HG03097 (cell line): Measurements from ENCODE around the gene DGLUCY.
"Not testable (repeated sequence)": the region's sequence is repeated elsewhere in the genome, so short reads cannot be mapped to it uniquely, and the experiment has no call there.

Experiments
- ATAC-seq: cut with Tn5 transposase; IDR thresholded peaks from one replicate; pipeline ENCODE4 v1.9.1; 2021; ENCODE audit not compliant: unreplicated experiment, low FRiP score

Gene DGLUCY

GRCh38 chr14:91163316-91163715 lies 49.4 kb downstream of the DGLUCY start:
- ATAC-seq, result no peak

- ATAC-seq, result no peak
Measured at GRCh38 chr14:91164676-91165075, 50.8 kb downstream of the DGLUCY start.

GRCh38 chr14:91167380-91167770 lies 53.5 kb downstream of the DGLUCY start:
- ATAC-seq, result no peak

GRCh38 chr14:91169951-91170350 lies 56.1 kb downstream of the DGLUCY start:
- no peak for ATAC-seq

GRCh38 chr14:91170504-91171121 lies 56.7 kb downstream of the DGLUCY start:
- no peak for ATAC-seq

- no peak for ATAC-seq
Measured at GRCh38 chr14:91171291-91171690, 57.4 kb downstream of the DGLUCY start.

GRCh38 chr14:91173221-91173670 lies 59.4 kb downstream of the DGLUCY start:
- no peak for ATAC-seq

- no peak for ATAC-seq
Measured at GRCh38 chr14:91173904-91174303, 60.0 kb downstream of the DGLUCY start.

GRCh38 chr14:91175291-91176201 lies 61.7 kb downstream of the DGLUCY start:
- no peak for ATAC-seq

GRCh38 chr14:91177073-91178034 lies 63.5 kb downstream of the DGLUCY start:
- no peak for ATAC-seq

GRCh38 chr14:91180611-91181010 lies 66.7 kb downstream of the DGLUCY start:
- no peak for ATAC-seq

- ATAC-seq, result not testable (repeated sequence)
Measured at GRCh38 chr14:91182753-91183152, 68.9 kb downstream of the DGLUCY start.

- no peak for ATAC-seq
Measured at GRCh38 chr14:91184559-91184958, 70.7 kb downstream of the DGLUCY start.

GRCh38 chr14:91185721-91186120 lies 71.8 kb downstream of the DGLUCY start:
- no peak for ATAC-seq

GRCh38 chr14:91186515-91187066 lies 72.7 kb downstream of the DGLUCY start:
- ATAC-seq, result no peak

- ATAC-seq, result no peak
Measured at GRCh38 chr14:91187271-91187670, 73.4 kb downstream of the DGLUCY start.

GRCh38 chr14:91190853-91191252 lies 77.0 kb downstream of the DGLUCY start:
- ATAC-seq, result no peak

GRCh38 chr14:91193069-91193468 lies 79.2 kb downstream of the DGLUCY start:
- ATAC-seq, result no peak

- no peak for ATAC-seq
Measured at GRCh38 chr14:91195881-91196280, 82.0 kb downstream of the DGLUCY start.

GRCh38 chr14:91197631-91198030 lies 83.8 kb downstream of the DGLUCY start:
- no peak for ATAC-seq
